RWPE2 (cell line): ENCODE data around the gene SLC1A7.

Source experiments
- ATAC-seq: fragments of 200-7000 bp; cut with Tn5 transposase; 3 replicates; pipeline ENCODE4 v1.9.1; 2021; ENCODE audit warnings: low read depth
- DNase-seq: peaks from one replicate; pipeline ENCODE4 v3.0.0-alpha.2; 2020; ENCODE audit warnings: low spot score
- H3K27ac ChIP-seq: fragments of 450-650 bp; 2 replicates; pipeline ENCODE4 v1.5.1; 2017; ENCODE audit warnings: mild to moderate bottlenecking; ENCODE audit not compliant: poor library complexity, severe bottlenecking
- H3K27me3 ChIP-seq: fragments of 250-450 bp; sonication (Bioruptor Pico); 2 replicates; pipeline ENCODE4 v1.5.1; 2021; ENCODE audit warnings: mild to moderate bottlenecking, moderate library complexity; ENCODE audit not compliant: insufficient read depth, poor library complexity, severe bottlenecking
- H3K36me3 ChIP-seq: fragments of 250-450 bp; sonication (Bioruptor Pico); 2 replicates; pipeline ENCODE4 v1.5.1; 2020; ENCODE audit warnings: low read depth, mild to moderate bottlenecking, moderate library complexity
- H3K4me1 ChIP-seq: fragments of 250-450 bp; sonication (Bioruptor Pico); 2 replicates; pipeline ENCODE4 v1.5.1; 2021; ENCODE audit warnings: mild to moderate bottlenecking, moderate library complexity; ENCODE audit not compliant: insufficient read depth, poor library complexity, severe bottlenecking
- H3K4me3 ChIP-seq: fragments of 250-450 bp; sonication (Bioruptor Pico); 2 replicates; pipeline ENCODE4 v1.5.1; 2021; ENCODE audit warnings: mild to moderate bottlenecking, moderate library complexity; ENCODE audit not compliant: severe bottlenecking
- H3K9me3 ChIP-seq: fragments of 250-450 bp; sonication (Bioruptor Pico); 2 replicates; pipeline ENCODE4 v1.5.1; 2021; ENCODE audit warnings: mild to moderate bottlenecking, moderate library complexity; ENCODE audit not compliant: severe bottlenecking
- TF ChIP-seq, protein P1 (sequence below): fragments of 450-650 bp; IDR thresholded peaks from one replicate; pipeline ENCODE4 v1.5.1; 2017; ENCODE audit warnings: mild to moderate bottlenecking, moderate library complexity; ENCODE audit not compliant: poor library complexity, severe bottlenecking

Gene SLC1A7

DNA sequence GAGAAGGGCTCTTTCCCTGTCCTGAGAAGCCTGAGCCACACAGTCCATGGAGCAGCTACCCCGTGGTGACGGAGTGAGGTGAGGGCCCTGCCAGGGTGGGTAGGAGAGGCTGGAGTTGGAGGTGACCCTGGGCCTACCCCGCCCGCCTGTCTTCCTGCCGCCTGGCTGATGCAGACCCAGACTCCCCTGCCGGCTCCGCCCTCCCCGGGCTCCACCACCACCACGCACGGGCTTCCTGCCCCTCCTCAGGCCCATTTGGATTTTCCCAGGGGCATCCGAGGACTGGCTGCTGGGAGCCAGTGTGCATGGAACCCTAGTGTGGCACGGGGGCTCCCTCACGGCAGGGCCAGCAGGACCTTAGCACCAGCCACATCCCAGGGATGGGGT lies 47.9 kb downstream of the SLC1A7 start:
- Histone ChIP-seq H3K4me1 (no peaks in the 10 kb centered on the region), H3K27ac (no peak overlapping the region), H3K27me3 (no peaks in the 10 kb centered on the region), H3K36me3 (no peaks in the 10 kb centered on the region), H3K4me3 (no peak overlapping the region), H3K9me3 (no peaks in the 10 kb centered on the region)
- ATAC-seq (no peak), DNase-seq (no peak)
- TF ChIP-seq, protein P1, sequence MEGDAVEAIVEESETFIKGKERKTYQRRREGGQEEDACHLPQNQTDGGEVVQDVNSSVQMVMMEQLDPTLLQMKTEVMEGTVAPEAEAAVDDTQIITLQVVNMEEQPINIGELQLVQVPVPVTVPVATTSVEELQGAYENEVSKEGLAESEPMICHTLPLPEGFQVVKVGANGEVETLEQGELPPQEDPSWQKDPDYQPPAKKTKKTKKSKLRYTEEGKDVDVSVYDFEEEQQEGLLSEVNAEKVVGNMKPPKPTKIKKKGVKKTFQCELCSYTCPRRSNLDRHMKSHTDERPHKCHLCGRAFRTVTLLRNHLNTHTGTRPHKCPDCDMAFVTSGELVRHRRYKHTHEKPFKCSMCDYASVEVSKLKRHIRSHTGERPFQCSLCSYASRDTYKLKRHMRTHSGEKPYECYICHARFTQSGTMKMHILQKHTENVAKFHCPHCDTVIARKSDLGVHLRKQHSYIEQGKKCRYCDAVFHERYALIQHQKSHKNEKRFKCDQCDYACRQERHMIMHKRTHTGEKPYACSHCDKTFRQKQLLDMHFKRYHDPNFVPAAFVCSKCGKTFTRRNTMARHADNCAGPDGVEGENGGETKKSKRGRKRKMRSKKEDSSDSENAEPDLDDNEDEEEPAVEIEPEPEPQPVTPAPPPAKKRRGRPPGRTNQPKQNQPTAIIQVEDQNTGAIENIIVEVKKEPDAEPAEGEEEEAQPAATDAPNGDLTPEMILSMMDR: no peak

DNA sequence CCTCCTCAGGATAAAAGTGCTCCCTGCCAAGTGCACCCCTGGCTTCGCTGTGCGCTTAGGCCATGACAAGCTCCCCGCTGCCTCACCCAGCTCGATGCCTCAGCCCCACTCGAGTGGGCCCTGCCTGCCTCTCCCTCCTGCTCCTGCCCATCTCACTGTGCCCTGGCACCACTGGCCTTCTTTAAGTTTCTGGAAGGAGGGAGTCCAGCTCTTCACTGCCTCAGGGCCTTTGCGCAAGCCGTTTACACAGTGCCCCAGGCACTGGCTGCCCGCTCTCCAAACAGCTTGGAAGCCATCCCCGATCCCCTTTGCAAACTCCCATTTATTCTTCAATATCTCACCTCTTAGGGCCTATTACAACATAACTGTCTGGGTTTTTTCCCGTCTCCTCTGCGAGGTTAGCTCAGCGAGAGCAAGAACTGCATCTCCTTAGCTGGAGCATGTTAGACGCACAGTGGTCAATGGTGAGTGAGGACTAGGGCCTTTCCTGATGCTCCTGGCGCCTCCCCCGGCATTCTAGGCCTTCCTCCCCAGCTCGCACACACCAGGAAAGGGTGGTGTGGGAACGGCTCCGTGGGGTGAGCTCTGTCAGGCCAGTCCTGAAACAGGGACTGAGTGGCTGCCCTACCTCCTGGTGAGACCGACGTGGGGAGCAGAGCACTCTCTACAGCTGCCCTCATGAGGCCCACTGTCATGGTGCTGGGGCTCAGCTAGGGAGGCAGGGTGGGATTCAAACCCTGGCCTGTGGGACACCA lies 48.5 kb downstream of the SLC1A7 start:
- TF ChIP-seq, protein P1: no peak
- H3K4me1 ChIP-seq: no peaks in the 10 kb centered on the region
- no peaks in the 10 kb centered on the region for H3K27me3 ChIP-seq
- no peak for ATAC-seq
- H3K4me3 ChIP-seq: no peak overlapping the region
- no peaks in the 10 kb centered on the region for H3K9me3 ChIP-seq
- no peak overlapping the region for H3K27ac ChIP-seq
- no peaks in the 10 kb centered on the region for H3K36me3 ChIP-seq
- DNase-seq: no peak

DNA sequence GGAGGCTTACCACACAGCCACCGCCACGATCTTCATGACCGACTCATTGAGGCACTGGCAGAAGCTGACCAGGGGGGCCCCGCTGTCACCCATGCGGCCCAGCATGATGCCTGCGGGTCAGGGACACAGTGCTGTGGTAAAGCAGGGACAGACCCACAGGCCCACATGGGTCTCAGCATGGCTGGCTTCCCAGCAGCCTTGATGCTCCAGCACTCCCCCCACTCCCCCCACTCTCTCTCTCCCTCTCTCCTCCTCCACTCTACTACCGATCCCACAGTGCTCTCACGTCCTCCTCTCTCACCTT lies 49.0 kb downstream of the SLC1A7 start:
- Histone ChIP-seq H3K4me1 (no peaks in the 10 kb centered on the region), H3K9me3 (no peaks in the 10 kb centered on the region), H3K27me3 (no peaks in the 10 kb centered on the region), H3K27ac (no peak overlapping the region), H3K36me3 (no peaks in the 10 kb centered on the region), H3K4me3 (no peak overlapping the region)
- ATAC-seq: no peak
- TF ChIP-seq, protein P1: no peak
- DNase-seq: no peak

- H3K4me3 ChIP-seq: no peak overlapping the region
- no peaks in the 10 kb centered on the region for H3K27me3 ChIP-seq
- TF ChIP-seq, protein P1: no peak
- no peak overlapping the region for H3K27ac ChIP-seq
- no peaks in the 10 kb centered on the region for H3K9me3 ChIP-seq
- ATAC-seq (no peak), DNase-seq (no peak)
- H3K36me3 ChIP-seq: no peaks in the 10 kb centered on the region
- H3K4me1 ChIP-seq: no peaks in the 10 kb centered on the region
Observed at GRCh38 chr1:53092659-53093450, 49.6 kb downstream of the SLC1A7 start.
